GM12878 (cell line): ENCODE measurements around the gene ELSPBP1.

Experiments
- EP300 ChIP-seq, 2 experiments: fragments of 150-350 bp in 1 of 2; IDR thresholded peaks; 2 replicates each; pipeline ENCODE4 v1.6.1; 2011 to 2012; ENCODE audit warnings: low read depth in 2 of 2, low read length in 2 of 2, borderline replicate concordance in 1 of 2, improper control_type of control experiment in 1 of 2, inconsistent platforms in 1 of 2; ENCODE audit not compliant: control insufficient read depth in 1 of 2
- FOXK2 ChIP-seq: fragments of 450-650 bp; IDR thresholded peaks from 2 replicates; pipeline ENCODE4 v1.6.1; 2017; ENCODE audit warnings: mild to moderate bottlenecking, moderate library complexity
- IKZF1 ChIP-seq: fragments of 450-650 bp; conservative IDR thresholded peaks from 2 replicates; pipeline ENCODE4 v1.6.1; 2017; ENCODE audit warnings: antibody characterized with exemption, mild to moderate bottlenecking
- PAX8 ChIP-seq: fragments of 450-650 bp; IDR thresholded peaks from 2 replicates; pipeline ENCODE4 v1.6.1; 2017; ENCODE audit warnings: mild to moderate bottlenecking, moderate library complexity
- RBBP5 ChIP-seq: fragments of 200-600 bp; sonication (generic); conservative IDR thresholded peaks from 2 replicates; pipeline ENCODE4 v1.6.1; 2016
- SMC3 ChIP-seq: IDR thresholded peaks from 2 replicates; pipeline ENCODE4 v1.6.1; 2011; ENCODE audit warnings: low read length, improper control_type of control experiment, borderline replicate concordance
- TAF1 ChIP-seq: IDR thresholded peaks from 2 replicates; pipeline ENCODE4 v1.6.1; 2011; ENCODE audit warnings: mild to moderate bottlenecking, low read depth, low read length, borderline replicate concordance
- TF ChIP-seq, protein P1 (sequence below): IDR thresholded peaks from 2 replicates; pipeline ENCODE4 v1.6.1; 2012; ENCODE audit warnings: mild to moderate bottlenecking, low read depth, low read length

DNA sequence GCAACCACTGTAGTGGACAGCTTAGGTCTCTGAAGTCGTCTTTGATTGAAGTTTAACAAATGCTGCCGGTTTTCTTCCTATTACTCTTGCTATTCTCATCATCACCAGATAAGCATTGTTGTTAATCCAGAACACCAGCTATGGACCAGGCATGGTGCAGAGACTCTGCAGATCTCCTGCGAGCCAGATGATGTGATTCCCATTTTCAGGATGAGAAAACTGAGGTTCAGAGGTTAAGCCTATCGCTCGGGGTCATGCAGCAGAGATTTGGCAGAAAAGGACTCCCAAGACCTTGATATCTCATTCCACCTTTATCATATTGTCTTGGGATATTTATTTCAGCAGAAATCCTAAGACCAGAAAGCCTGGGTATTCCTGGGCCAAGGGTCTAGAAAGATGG, 65.9 kb downstream of the ELSPBP1 start:
- no peak for TF ChIP-seq PAX8
- TF ChIP-seq EP300 (IDR thresholded peaks at IDR 0.05; ENCODE audit: borderline replicate concordance in 1 of 2, control insufficient read depth in 1 of 2, low read depth in 2 of 2, low read length in 2 of 2): no peak
- TF ChIP-seq FOXK2: no peak
- TF ChIP-seq IKZF1: no peak
- TF ChIP-seq TAF1: no peak
- TF ChIP-seq, protein P1, sequence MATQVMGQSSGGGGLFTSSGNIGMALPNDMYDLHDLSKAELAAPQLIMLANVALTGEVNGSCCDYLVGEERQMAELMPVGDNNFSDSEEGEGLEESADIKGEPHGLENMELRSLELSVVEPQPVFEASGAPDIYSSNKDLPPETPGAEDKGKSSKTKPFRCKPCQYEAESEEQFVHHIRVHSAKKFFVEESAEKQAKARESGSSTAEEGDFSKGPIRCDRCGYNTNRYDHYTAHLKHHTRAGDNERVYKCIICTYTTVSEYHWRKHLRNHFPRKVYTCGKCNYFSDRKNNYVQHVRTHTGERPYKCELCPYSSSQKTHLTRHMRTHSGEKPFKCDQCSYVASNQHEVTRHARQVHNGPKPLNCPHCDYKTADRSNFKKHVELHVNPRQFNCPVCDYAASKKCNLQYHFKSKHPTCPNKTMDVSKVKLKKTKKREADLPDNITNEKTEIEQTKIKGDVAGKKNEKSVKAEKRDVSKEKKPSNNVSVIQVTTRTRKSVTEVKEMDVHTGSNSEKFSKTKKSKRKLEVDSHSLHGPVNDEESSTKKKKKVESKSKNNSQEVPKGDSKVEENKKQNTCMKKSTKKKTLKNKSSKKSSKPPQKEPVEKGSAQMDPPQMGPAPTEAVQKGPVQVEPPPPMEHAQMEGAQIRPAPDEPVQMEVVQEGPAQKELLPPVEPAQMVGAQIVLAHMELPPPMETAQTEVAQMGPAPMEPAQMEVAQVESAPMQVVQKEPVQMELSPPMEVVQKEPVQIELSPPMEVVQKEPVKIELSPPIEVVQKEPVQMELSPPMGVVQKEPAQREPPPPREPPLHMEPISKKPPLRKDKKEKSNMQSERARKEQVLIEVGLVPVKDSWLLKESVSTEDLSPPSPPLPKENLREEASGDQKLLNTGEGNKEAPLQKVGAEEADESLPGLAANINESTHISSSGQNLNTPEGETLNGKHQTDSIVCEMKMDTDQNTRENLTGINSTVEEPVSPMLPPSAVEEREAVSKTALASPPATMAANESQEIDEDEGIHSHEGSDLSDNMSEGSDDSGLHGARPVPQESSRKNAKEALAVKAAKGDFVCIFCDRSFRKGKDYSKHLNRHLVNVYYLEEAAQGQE: no peak
- no peak for TF ChIP-seq RBBP5
- TF ChIP-seq SMC3: no peak
